H1 (cell line): ENCODE data around the gene PTPRG. TPM values are rescaled to one million over a fixed set of nuclear protein-coding genes. Genes with fewer than 3 reads are reported as not detected.

ENCODE experiments used
- CTCF ChIA-PET: fragments of 300-600 bp; sonication (Branson Sonifier 250); formaldehyde crosslinking; loops from one replicate; lab custom pipeline; 2021; ENCODE audit not compliant: partially characterized antibody; lab: Charles Lee
- POLR2A ChIA-PET: fragments of 300-600 bp; sonication (Branson Sonifier 250); formaldehyde crosslinking; loops from one replicate; lab custom pipeline; 2021; ENCODE audit warnings: inconsistent platforms; ENCODE audit not compliant: partially characterized antibody; lab: Charles Lee
- DNase-seq, 2 experiments: peaks; one replicate each; pipeline versions ENCODE4 v3.0.0 to v3.0.0-alpha.2; 2010 to 2022; ENCODE audit warnings: low spot score in 2 of 2, low read depth in 1 of 2, mixed read lengths in 1 of 2
- FAIRE-seq: peaks from 2 replicates; lab custom pipeline; 2011; peaks lifted over from hg19 to GRCh38; lab: Jason Lieb, UNC
- H2AFZ ChIP-seq: 2 replicates; pipeline ENCODE4 v1.8.1; 2012; ENCODE audit warnings: low read length, inconsistent platforms
- H2AK5ac ChIP-seq: 2 replicates; pipeline ENCODE4 v1.6.1; 2013; ENCODE audit warnings: low read depth, low read length
- H2BK120ac ChIP-seq: replicated peaks from 2 replicates; pipeline ENCODE3; 2013; ENCODE audit warnings: low read depth, low read length, inconsistent platforms
- H2BK12ac ChIP-seq: 2 replicates; pipeline ENCODE4 v1.6.1; 2013; ENCODE audit warnings: low read depth, low read length
- H2BK15ac ChIP-seq: 2 replicates; pipeline ENCODE4 v1.6.1; 2013; ENCODE audit warnings: low read length
- H2BK20ac ChIP-seq: 2 replicates; pipeline ENCODE4 v1.6.1; 2013; ENCODE audit warnings: low read length
- H2BK5ac ChIP-seq: 2 replicates; pipeline ENCODE4 v1.6.1; 2013; ENCODE audit warnings: low read depth, low read length
- H3K14ac ChIP-seq: 2 replicates; pipeline ENCODE4 v1.6.1; 2013; ENCODE audit warnings: inconsistent platforms; ENCODE audit not compliant: insufficient read length
- H3K18ac ChIP-seq: 2 replicates; pipeline ENCODE4 v1.6.1; 2013; ENCODE audit warnings: low read length; ENCODE audit errors: extremely low read depth
- H3K23ac ChIP-seq: 2 replicates; pipeline ENCODE4 v1.6.1; 2013; ENCODE audit warnings: inconsistent platforms; ENCODE audit not compliant: insufficient read length
- H3K23me2 ChIP-seq: 2 replicates; pipeline ENCODE4 v1.6.1; 2013; ENCODE audit warnings: low read depth, low read length
- H3K27ac ChIP-seq: 2 replicates; pipeline ENCODE4 v1.6.1; 2011; ENCODE audit warnings: low read depth, low read length, inconsistent platforms
- H3K27me3 ChIP-seq, 4 experiments: replicated peaks in 1 of 4; 1 replicate in 1 of 4; 2 replicates in 3 of 4; pipeline versions ENCODE4 v1.6.1 to v1.8.1; 2011 to 2013; ENCODE audit warnings: low read length in 3 of 4, mild to moderate bottlenecking in 3 of 4, inconsistent platforms in 2 of 4, mixed read lengths in 2 of 4, moderate library complexity in 1 of 4; ENCODE audit not compliant: control insufficient read depth in 3 of 4, insufficient read depth in 3 of 4; ENCODE audit errors: extremely low read depth in 1 of 4
- H3K36me3 ChIP-seq, 4 experiments: 2 replicates each; pipeline versions ENCODE4 v1.6.1 to v1.8.1; 2011 to 2013; ENCODE audit warnings: mild to moderate bottlenecking in 4 of 4, low read length in 3 of 4, moderate library complexity in 2 of 4, control low read depth in 1 of 4, inconsistent platforms in 1 of 4; ENCODE audit not compliant: insufficient read depth in 4 of 4, control insufficient read depth in 2 of 4
- H3K4ac ChIP-seq: replicated peaks from 2 replicates; pipeline ENCODE3; 2013; ENCODE audit warnings: low read length, low read depth, mixed read lengths, inconsistent platforms; ENCODE audit not compliant: insufficient read length
- H3K4me1 ChIP-seq, 4 experiments: replicated peaks in 1 of 4; 1 replicate in 1 of 4; 2 replicates in 3 of 4; pipeline versions ENCODE4 v1.6.1 to v1.8.1; 2011 to 2013; ENCODE audit warnings: low read length in 3 of 4, inconsistent platforms in 2 of 4, mixed read lengths in 1 of 4; ENCODE audit not compliant: insufficient read depth in 4 of 4, control insufficient read depth in 3 of 4
- H3K4me2 ChIP-seq, 2 experiments: 2 replicates each; pipeline versions ENCODE4 v1.6.1 to v1.8.1; 2011 to 2013; ENCODE audit warnings: low read depth in 2 of 2, low read length in 2 of 2, control low read depth in 1 of 2, inconsistent platforms in 1 of 2, mild to moderate bottlenecking in 1 of 2; ENCODE audit not compliant: insufficient read depth in 1 of 2
- H3K4me3 ChIP-seq, 4 experiments: fragments of 200-600, 300-600 bp in 1 of 4; sonication (generic), shearing (Covaris generic), sonication (Bioruptor Twin) in 1 of 4; 2 replicates each; pipeline versions ENCODE4 v1.5.1 to v1.8.1; 2011 to 2016; ENCODE audit warnings: low read length in 4 of 4, low read depth in 3 of 4, control low read depth in 2 of 4, inconsistent platforms in 2 of 4, mild to moderate bottlenecking in 2 of 4, mixed read lengths in 1 of 4, moderate library complexity in 1 of 4; ENCODE audit not compliant: insufficient read depth in 2 of 4; ENCODE audit errors: extremely low read depth in 1 of 4
- H3K56ac ChIP-seq: replicated peaks from 2 replicates; pipeline ENCODE3; 2013; ENCODE audit warnings: low read depth, mild to moderate bottlenecking, mixed read lengths, low read length, inconsistent platforms; ENCODE audit not compliant: insufficient read length
- H3K79me1 ChIP-seq: 2 replicates; pipeline ENCODE4 v1.6.1; 2013; ENCODE audit warnings: low read depth, low read length, control low read depth
- H3K79me2 ChIP-seq, 2 experiments: 2 replicates each; pipeline versions ENCODE4 v1.6.1 to v1.8.1; 2012 to 2013; ENCODE audit warnings: low read length in 2 of 2, mild to moderate bottlenecking in 2 of 2, inconsistent platforms in 1 of 2; ENCODE audit not compliant: insufficient read depth in 2 of 2, control insufficient read depth in 1 of 2
- H3K9ac ChIP-seq, 4 experiments: replicated peaks in 1 of 4; 1 replicate in 1 of 4; 2 replicates in 3 of 4; pipeline versions ENCODE4 v1.6.1 to v1.8.1; 2011 to 2013; ENCODE audit warnings: low read depth in 3 of 4, low read length in 3 of 4, control low read depth in 2 of 4, mild to moderate bottlenecking in 2 of 4, moderate library complexity in 2 of 4, inconsistent platforms in 1 of 4; ENCODE audit errors: extremely low read depth in 1 of 4
- H3K9me3 ChIP-seq, 2 experiments: 2 replicates each; pipeline versions ENCODE4 v1.6.1 to v1.8.1; 2012 to 2013; ENCODE audit warnings: mild to moderate bottlenecking in 2 of 2, moderate library complexity in 2 of 2, control low read depth in 1 of 2, inconsistent platforms in 1 of 2, low read depth in 1 of 2, low read length in 1 of 2, mixed read lengths in 1 of 2; ENCODE audit not compliant: insufficient read depth in 2 of 2
- H4K20me1 ChIP-seq, 2 experiments: replicated peaks in 1 of 2; 2 replicates each; pipeline versions ENCODE3 to v1.8.1; 2011 to 2013; ENCODE audit warnings: inconsistent platforms in 2 of 2, low read length in 2 of 2, mild to moderate bottlenecking in 1 of 2; ENCODE audit not compliant: insufficient read depth in 2 of 2, control insufficient read depth in 1 of 2
- H4K5ac ChIP-seq: 2 replicates; pipeline ENCODE4 v1.6.1; 2013; ENCODE audit warnings: low read length, low read depth, mixed read lengths, inconsistent platforms; ENCODE audit not compliant: insufficient read length
- H4K8ac ChIP-seq: 2 replicates; pipeline ENCODE4 v1.8.0; 2013; ENCODE audit warnings: mild to moderate bottlenecking, moderate library complexity, low read length, inconsistent platforms; ENCODE audit not compliant: insufficient read depth; ENCODE audit errors: extremely low read depth
- H4K91ac ChIP-seq: replicated peaks from 2 replicates; pipeline ENCODE3; 2013; ENCODE audit warnings: low read length, mixed read lengths, inconsistent platforms; ENCODE audit not compliant: insufficient read length
- CBX5 ChIP-seq: fragments of 300-800, 300-1000 bp; sonication (generic); IDR thresholded peaks from 2 replicates; pipeline ENCODE4 v1.7.1; 2016; ENCODE audit warnings: antibody characterized with exemption, low read length, low read depth
- EP300 ChIP-seq, 2 experiments: IDR thresholded peaks; 1 replicate in 1 of 2; 2 replicates in 1 of 2; pipeline ENCODE4 v1.6.1; 2011 to 2012; ENCODE audit warnings: low read depth in 2 of 2, low read length in 2 of 2, mild to moderate bottlenecking in 2 of 2, borderline replicate concordance in 1 of 2, inconsistent platforms in 1 of 2, moderate library complexity in 1 of 2
- RFX5 ChIP-seq: IDR thresholded peaks from 2 replicates; pipeline ENCODE4 v1.6.1; 2011; ENCODE audit warnings: low read depth, low read length, improper control_type of control experiment, borderline replicate concordance
- WGBS, 2 experiments: shearing (Covaris generic) in 1 of 2; methylation state at CpG; one replicate each; pipeline versions ENCODE4 v1.1.6 to v1.1.7; 2013 to 2015; ENCODE audit warnings: low lambda C conversion rate in 2 of 2, mixed read lengths in 2 of 2, inconsistent platforms in 1 of 2, low coverage in 1 of 2, missing lambda C conversion rate in 1 of 2; ENCODE audit not compliant: insufficient replicate concordance in 2 of 2, insufficient coverage in 1 of 2, insufficient read length in 1 of 2; ENCODE audit errors: extremely low coverage in 1 of 2, missing lambda C conversion rate in 1 of 2; 5-methylcytosine and 5-hydroxymethylcytosine counted together
- polyA plus RNA-seq, 7 experiments: library from polyadenylated mRNA; depleted of rRNA in 3 of 7; stranded (reverse) in 5 of 7; unstranded in 2 of 7; fragments of >200 nt in 5 of 7; fragments of 200-250 nt in 2 of 7; gene quantifications; 1 replicate in 5 of 7; 2 replicates in 1 of 7; 4 replicates in 1 of 7; pipeline versions ENCODE4 v1.2.1 to v1.2.3, GENCODE V29; 2011 to 2013; ENCODE audit warnings: missing spikeins in 2 of 7, mixed read lengths in 2 of 7
- total RNA-seq: library from RNA; stranded (reverse); fragmentation: NEBNext Ultra II Directional; extraction: Animal tissue kit (Norgen Biotek cat#: 25700); gene quantifications from 2 replicates; pipeline ENCODE4 v1.2.1, GENCODE V29; 2021
- TF ChIP-seq, protein P1 (sequence below): IDR thresholded peaks from 2 replicates; pipeline ENCODE4 v1.6.1; 2011; ENCODE audit warnings: low read length, improper control_type of control experiment

Gene PTPRG
- total and polyA plus RNA-seq, 2 of the 8 experiments (the other 6 are each of a cell fraction or from before 2014, with no cell fraction given), result 23.3 to 96.2 TPM

DNA sequence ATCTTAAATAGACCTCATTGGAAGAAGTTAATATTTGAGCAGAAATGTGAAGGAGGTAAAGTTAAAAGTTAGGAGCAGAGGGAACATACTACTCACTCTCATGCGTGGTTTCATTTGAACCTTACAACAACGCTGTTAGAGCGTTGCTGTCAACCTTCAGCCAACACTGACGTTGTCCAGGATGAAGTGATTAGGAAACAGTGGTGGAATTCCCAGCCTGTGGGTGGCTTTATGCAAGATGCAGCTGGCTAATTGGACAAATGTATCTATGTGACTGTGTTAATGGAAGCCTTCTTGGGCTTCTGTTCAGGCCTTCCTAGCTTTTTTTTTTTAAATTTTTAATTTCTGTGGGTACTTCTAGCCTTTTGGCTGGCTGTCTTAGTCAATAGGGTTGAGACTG, 40.5 kb downstream of the PTPRG start:
- H2BK12ac ChIP-seq, result no peak overlapping the region
- FAIRE-seq, result no peak

More for the DNA sequence above, 40.5 kb downstream of the PTPRG start:
- Histone ChIP-seq H2BK5ac (no peak overlapping the region), H3K79me1 (peaks cover 24% of the 10 kb centered on the region), H3K79me2 (peaks cover 35 to 98% of the 10 kb centered on the region in 2 experiments), H3K23me2 (no peaks in the 10 kb centered on the region), H3K27me3 (no peaks in the 10 kb centered on the region), H3K23ac (no peak overlapping the region)
- CTCF ChIA-PET, result interaction anchor here (1.0 to 2.0 kb wide), 4 partner anchors 8 to 584 kb away, joined by 3 to 6 read pairs (median 5); no protein-coding TSS in a partner anchor
- TF ChIP-seq EP300 (IDR thresholded peaks at IDR 0.05; ENCODE audit: borderline replicate concordance in 1 of 2, low read depth in 2 of 2, low read length in 2 of 2) (no peak), RFX5 (no peak), CBX5 (no peak)
- TF ChIP-seq, protein P1, sequence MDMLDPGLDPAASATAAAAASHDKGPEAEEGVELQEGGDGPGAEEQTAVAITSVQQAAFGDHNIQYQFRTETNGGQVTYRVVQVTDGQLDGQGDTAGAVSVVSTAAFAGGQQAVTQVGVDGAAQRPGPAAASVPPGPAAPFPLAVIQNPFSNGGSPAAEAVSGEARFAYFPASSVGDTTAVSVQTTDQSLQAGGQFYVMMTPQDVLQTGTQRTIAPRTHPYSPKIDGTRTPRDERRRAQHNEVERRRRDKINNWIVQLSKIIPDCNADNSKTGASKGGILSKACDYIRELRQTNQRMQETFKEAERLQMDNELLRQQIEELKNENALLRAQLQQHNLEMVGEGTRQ, result no peak
- TF ChIP-seq, all 59 proteins: peak for 0
- H3K4me2 ChIP-seq, result no peak overlapping the region
- no peak overlapping the region for H3K27ac ChIP-seq
- H3K56ac ChIP-seq, result no peak overlapping the region
- no peak overlapping the region for H4K91ac ChIP-seq
- H3K4me3 ChIP-seq, result no peak overlapping the region
- no peak overlapping the region for H3K14ac ChIP-seq
- DNase-seq, result no peak
- H2BK20ac ChIP-seq, result no peak overlapping the region
- H3K9ac ChIP-seq, result no peak overlapping the region
- H2BK120ac ChIP-seq, result no peak overlapping the region
- no peak overlapping the region for H4K5ac ChIP-seq
- peaks cover 17 to 27% of the 10 kb centered on the region in 2 experiments for H4K20me1 ChIP-seq
- no peak overlapping the region for H3K4ac ChIP-seq
- H3K36me3 ChIP-seq, result peaks cover 0 to 11% (median 3%) of the 10 kb centered on the region in 4 experiments; a peak in 4 of 8 replicates
- POLR2A ChIA-PET, result interaction anchor here (0.6 to 4.4 kb wide), 9 partner anchors 9 to 64 kb away, joined by 3 to 17 read pairs (median 6); no protein-coding TSS in a partner anchor
- H3K9me3 ChIP-seq, result no peaks in the 10 kb centered on the region; a peak in 1 of 4 replicates
- H3K4me1 ChIP-seq, result peaks cover 0 to 16% (median 0%) of the 10 kb centered on the region in 4 experiments; a peak in 2 of 7 replicates
- H2BK15ac ChIP-seq, result no peak overlapping the region
- H2AFZ ChIP-seq, result no peak overlapping the region
- WGBS, 2 experiments, result 97% methylated on average over 4 of the region's 4 CpGs; no CpG with 5 or more reads in 1 of the 2 experiments
- H3K18ac ChIP-seq, result no peak overlapping the region
- H2AK5ac ChIP-seq, result no peak overlapping the region
- no peak overlapping the region for H4K8ac ChIP-seq
